Urinary bladder (tissue), 4 donors: ENCODE measurements around the gene UHRF1. TPM values are rescaled to one million over a fixed set of nuclear protein-coding genes. Genes with fewer than 3 reads are reported as not detected.
A peak's percentile ranks its signal among the peaks of the same experiment; 100 is the strongest.

Source experiments
- DNase-seq: peaks from one replicate; pipeline ENCODE4 v3.0.0-alpha.2; 2015; ENCODE audit errors: extremely low spot score
- H3K27ac ChIP-seq: one replicate; pipeline ENCODE4 v1.5.1; 2013; ENCODE audit warnings: low read depth, mild to moderate bottlenecking, moderate library complexity
- H3K36me3 ChIP-seq: one replicate; pipeline ENCODE4 v1.6.1; 2013; ENCODE audit warnings: mild to moderate bottlenecking, moderate library complexity; ENCODE audit not compliant: insufficient read depth
- H3K4me1 ChIP-seq: one replicate; pipeline ENCODE4 v1.6.1; 2013; ENCODE audit warnings: mild to moderate bottlenecking, moderate library complexity; ENCODE audit not compliant: insufficient read depth
- H3K4me3 ChIP-seq: one replicate; pipeline ENCODE4 v1.5.1; 2013; ENCODE audit warnings: low read depth, low read length
- WGBS: extraction: QIAGEN DNeasy Blood & Tissue Kit; methylation state at CpG from one replicate; pipeline ENCODE4 v1.1.7; 2013; 5-methylcytosine and 5-hydroxymethylcytosine counted together
- polyA plus RNA-seq: library from polyadenylated mRNA; stranded (reverse); fragments of 200-250 nt; gene quantifications from one replicate; pipeline ENCODE4 v1.2.3, GENCODE V29; 2013
- total RNA-seq: library from RNA; depleted of rRNA; stranded (reverse); fragments of >200 nt; gene quantifications from one replicate; pipeline ENCODE4 v1.2.3, GENCODE V29; 2014
- donor health status: healthy with polysubstance abuse.
- donor health status: healthy.

UHRF1 gene
- total RNA-seq (8.5 TPM), polyA plus RNA-seq (0.57 TPM)

GRCh38 chr19:4909156-4909896 is at the start of gene UHRF1:
TSS of gene UHRF1 (plus strand) at chr19:4909501. CDS start at chr19:4910886, 1,385 bp downstream.
- no peaks in the 10 kb centered on the region for H3K4me1 ChIP-seq
- no peak for DNase-seq
- H3K4me3 ChIP-seq = peak within 1 kb of the TSS; percentile 71
- no peaks in the 10 kb centered on the region for H3K36me3 ChIP-seq
- WGBS = 1% methylated on average over 89 of the region's 89 CpGs
- no peak within 1 kb of the TSS for H3K27ac ChIP-seq

- H3K36me3 ChIP-seq = peaks cover 9% of the 10 kb centered on the region
- H3K27ac ChIP-seq = no peak overlapping the region
- no peak for DNase-seq
- 95% methylated on average over 11 of the region's 11 CpGs for WGBS
- no peaks in the 10 kb centered on the region for H3K4me1 ChIP-seq
- no peak overlapping the region for H3K4me3 ChIP-seq
These were observed 49.6 kb upstream of the UHRF1 start for GRCh38 chr19:4859697-4860096.

GRCh38 chr19:4861147-4861546 is 48.2 kb upstream of the UHRF1 start:
- Histone ChIP-seq H3K27ac (no peak overlapping the region), H3K36me3 (peaks cover 8% of the 10 kb centered on the region), H3K4me3 (no peak overlapping the region), H3K4me1 (no peaks in the 10 kb centered on the region)
- WGBS = 63% methylated on average over 10 of the region's 10 CpGs
- no peak for DNase-seq

- 3% methylated on average over 22 of the region's 22 CpGs for WGBS
- no peaks in the 10 kb centered on the region for H3K4me1 ChIP-seq
- peak overlapping the region; percentile 83 for H3K4me3 ChIP-seq
- peak overlapping the region; percentile 43 for H3K27ac ChIP-seq
- DNase-seq = no peak
- no peaks in the 10 kb centered on the region for H3K36me3 ChIP-seq
These were observed 42.5 kb upstream of the UHRF1 start for GRCh38 chr19:4866595-4867424.

- Histone ChIP-seq H3K27ac (peak within 1 kb of the TSS; percentile 83), H3K36me3 (no peaks in the 10 kb centered on the region), H3K4me1 (no peaks in the 10 kb centered on the region), H3K4me3 (peak within 1 kb of the TSS; percentile 83)
- DNase-seq = peak; percentile 81
- 5% methylated on average over 46 of the region's 46 CpGs for WGBS
These were observed 41.6 kb upstream of the UHRF1 start, which contains the start of gene PLIN3 for GRCh38 chr19:4867534-4868285. TSS of gene PLIN3 (minus strand) at chr19:4867667. CDS start at chr19:4861394, 6,273 bp downstream.

- H3K4me3 ChIP-seq = no peak overlapping the region
- 67% methylated on average over 10 of the region's 10 CpGs for WGBS
- no peaks in the 10 kb centered on the region for H3K4me1 ChIP-seq
- peak overlapping the region; percentile 47 for H3K27ac ChIP-seq
- DNase-seq = no peak
- H3K36me3 ChIP-seq = no peaks in the 10 kb centered on the region
These were observed 40.9 kb upstream of the UHRF1 start for GRCh38 chr19:4868286-4868834.

- H3K4me3 ChIP-seq = no peak overlapping the region
- no peak overlapping the region for H3K27ac ChIP-seq
- no peaks in the 10 kb centered on the region for H3K4me1 ChIP-seq
- no peak for DNase-seq
- no peaks in the 10 kb centered on the region for H3K36me3 ChIP-seq
- 77% methylated on average over 10 of the region's 10 CpGs for WGBS
These were observed 39.1 kb upstream of the UHRF1 start for GRCh38 chr19:4870025-4870700.

GRCh38 chr19:4871711-4872110 is 37.6 kb upstream of the UHRF1 start:
- no peak overlapping the region for H3K27ac ChIP-seq
- DNase-seq = no peak
- H3K4me1 ChIP-seq = no peaks in the 10 kb centered on the region
- no peaks in the 10 kb centered on the region for H3K36me3 ChIP-seq
- 88% methylated on average over 6 of the region's 6 CpGs for WGBS
- no peak overlapping the region for H3K4me3 ChIP-seq

- DNase-seq = no peak
- H3K4me1 ChIP-seq = no peaks in the 10 kb centered on the region
- no peaks in the 10 kb centered on the region for H3K36me3 ChIP-seq
- H3K27ac ChIP-seq = no peak overlapping the region
- 93% methylated on average over 3 of the region's 3 CpGs for WGBS
- no peak overlapping the region for H3K4me3 ChIP-seq
These were observed 35.4 kb upstream of the UHRF1 start for GRCh38 chr19:4873930-4874329.

- no peak for DNase-seq
- H3K4me3 ChIP-seq = no peak overlapping the region
- no peaks in the 10 kb centered on the region for H3K36me3 ChIP-seq
- no peak overlapping the region for H3K27ac ChIP-seq
- H3K4me1 ChIP-seq = no peaks in the 10 kb centered on the region
- 37% methylated on average over 30 of the region's 30 CpGs for WGBS
These were observed 31.4 kb upstream of the UHRF1 start for GRCh38 chr19:4877753-4878490.

GRCh38 chr19:4878491-4878968 is 30.8 kb upstream of the UHRF1 start:
- Histone ChIP-seq H3K4me1 (no peaks in the 10 kb centered on the region), H3K4me3 (no peak overlapping the region), H3K27ac (no peak overlapping the region), H3K36me3 (no peaks in the 10 kb centered on the region)
- no peak for DNase-seq
- 44% methylated on average over 23 of the region's 23 CpGs for WGBS

GRCh38 chr19:4879041-4879440 is 30.3 kb upstream of the UHRF1 start:
- no peaks in the 10 kb centered on the region for H3K36me3 ChIP-seq
- no peak overlapping the region for H3K27ac ChIP-seq
- 94% methylated on average over 11 of the region's 11 CpGs for WGBS
- no peak overlapping the region for H3K4me3 ChIP-seq
- DNase-seq = no peak
- H3K4me1 ChIP-seq = no peaks in the 10 kb centered on the region
